GM12875 (cell line): ENCODE measurements around the gene RPL36.
"Not testable (repeated sequence)": the region's sequence is repeated elsewhere in the genome, so short reads cannot be mapped to it uniquely, and the experiment has no call there.

Experiments used
- H3K4me3 ChIP-seq: one replicate; pipeline ENCODE4 v1.5.1; 2011; ENCODE audit warnings: low read depth, low read length, control low read depth
- TF ChIP-seq, protein P1 (sequence below): IDR thresholded peaks from 2 replicates; pipeline ENCODE4 v1.5.1; 2011; ENCODE audit warnings: low read depth, mild to moderate bottlenecking, control low read depth, inconsistent platforms, low read length, moderate library complexity, borderline replicate concordance; ENCODE audit not compliant: insufficient read depth

Gene RPL36

DNA sequence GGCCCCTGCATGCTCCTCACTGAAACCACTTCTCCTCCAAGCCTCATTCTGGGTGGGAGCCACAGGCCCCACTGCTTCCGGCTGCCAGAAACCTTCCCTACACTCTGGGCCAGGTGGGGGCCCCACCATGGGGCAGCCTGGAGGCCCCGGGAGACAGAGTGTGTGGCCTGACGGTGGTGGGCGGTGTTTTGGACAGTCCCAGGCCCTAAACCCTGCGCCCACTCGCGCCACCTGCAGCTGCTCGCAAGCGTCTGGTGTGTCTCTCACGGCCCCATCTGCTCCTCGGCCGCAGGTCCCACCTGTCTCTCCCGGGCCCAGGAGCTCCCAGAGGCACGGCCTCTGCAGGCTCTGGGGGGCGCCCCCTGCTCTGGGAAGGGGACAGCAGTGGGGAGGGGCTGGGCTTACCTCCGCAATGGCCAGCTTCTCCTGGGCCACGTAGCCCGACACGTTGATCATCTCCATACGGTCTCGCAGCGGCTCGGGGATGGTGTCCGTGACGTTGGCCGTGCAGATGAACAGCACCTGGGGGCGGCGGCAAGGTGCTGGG is 5.6 kb downstream of the RPL36 start:
- TF ChIP-seq, protein P1, sequence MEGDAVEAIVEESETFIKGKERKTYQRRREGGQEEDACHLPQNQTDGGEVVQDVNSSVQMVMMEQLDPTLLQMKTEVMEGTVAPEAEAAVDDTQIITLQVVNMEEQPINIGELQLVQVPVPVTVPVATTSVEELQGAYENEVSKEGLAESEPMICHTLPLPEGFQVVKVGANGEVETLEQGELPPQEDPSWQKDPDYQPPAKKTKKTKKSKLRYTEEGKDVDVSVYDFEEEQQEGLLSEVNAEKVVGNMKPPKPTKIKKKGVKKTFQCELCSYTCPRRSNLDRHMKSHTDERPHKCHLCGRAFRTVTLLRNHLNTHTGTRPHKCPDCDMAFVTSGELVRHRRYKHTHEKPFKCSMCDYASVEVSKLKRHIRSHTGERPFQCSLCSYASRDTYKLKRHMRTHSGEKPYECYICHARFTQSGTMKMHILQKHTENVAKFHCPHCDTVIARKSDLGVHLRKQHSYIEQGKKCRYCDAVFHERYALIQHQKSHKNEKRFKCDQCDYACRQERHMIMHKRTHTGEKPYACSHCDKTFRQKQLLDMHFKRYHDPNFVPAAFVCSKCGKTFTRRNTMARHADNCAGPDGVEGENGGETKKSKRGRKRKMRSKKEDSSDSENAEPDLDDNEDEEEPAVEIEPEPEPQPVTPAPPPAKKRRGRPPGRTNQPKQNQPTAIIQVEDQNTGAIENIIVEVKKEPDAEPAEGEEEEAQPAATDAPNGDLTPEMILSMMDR, result no peak
- H3K4me3 ChIP-seq, result no peak overlapping the region

DNA sequence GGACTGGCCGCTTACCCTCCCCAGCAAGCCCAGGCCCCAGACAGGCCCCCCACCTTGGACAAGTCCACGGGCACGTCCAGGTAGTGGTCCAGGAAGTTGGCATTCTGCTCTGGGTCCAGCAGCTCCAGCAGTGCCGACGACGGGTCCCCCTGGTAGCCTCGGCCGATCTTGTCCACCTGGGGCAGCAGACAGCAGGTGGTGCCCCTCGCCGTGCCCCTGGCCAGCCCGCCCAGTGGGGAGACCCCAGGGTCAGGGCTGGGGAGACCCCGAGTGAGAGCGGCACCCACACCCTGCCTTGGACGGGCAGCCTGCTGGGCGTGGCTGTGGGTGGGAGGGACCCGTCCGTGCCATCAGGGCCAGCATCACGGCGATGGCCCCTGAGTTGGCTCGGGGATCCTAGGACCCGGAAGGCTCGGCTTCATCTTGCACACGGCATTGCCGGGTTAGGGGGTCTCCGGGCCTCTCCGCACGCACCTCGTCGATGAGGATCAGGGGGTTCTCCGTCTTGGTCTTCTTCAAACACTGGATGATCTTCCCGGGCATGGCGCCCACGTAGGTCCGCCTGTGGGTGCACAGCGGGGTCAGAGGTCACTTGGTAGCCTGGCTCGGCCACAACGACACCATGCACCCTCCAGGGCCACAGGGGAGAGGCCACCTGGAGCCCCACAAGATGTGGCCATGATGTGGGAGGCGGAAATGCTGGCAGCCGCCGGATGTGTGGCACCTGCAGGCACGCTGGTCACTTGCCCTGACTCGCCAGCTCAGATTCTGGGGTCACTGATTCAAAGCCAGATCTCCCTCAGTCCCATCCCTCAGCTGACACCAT is 6.3 kb downstream of the RPL36 start:
- TF ChIP-seq, protein P1, result no peak

DNA sequence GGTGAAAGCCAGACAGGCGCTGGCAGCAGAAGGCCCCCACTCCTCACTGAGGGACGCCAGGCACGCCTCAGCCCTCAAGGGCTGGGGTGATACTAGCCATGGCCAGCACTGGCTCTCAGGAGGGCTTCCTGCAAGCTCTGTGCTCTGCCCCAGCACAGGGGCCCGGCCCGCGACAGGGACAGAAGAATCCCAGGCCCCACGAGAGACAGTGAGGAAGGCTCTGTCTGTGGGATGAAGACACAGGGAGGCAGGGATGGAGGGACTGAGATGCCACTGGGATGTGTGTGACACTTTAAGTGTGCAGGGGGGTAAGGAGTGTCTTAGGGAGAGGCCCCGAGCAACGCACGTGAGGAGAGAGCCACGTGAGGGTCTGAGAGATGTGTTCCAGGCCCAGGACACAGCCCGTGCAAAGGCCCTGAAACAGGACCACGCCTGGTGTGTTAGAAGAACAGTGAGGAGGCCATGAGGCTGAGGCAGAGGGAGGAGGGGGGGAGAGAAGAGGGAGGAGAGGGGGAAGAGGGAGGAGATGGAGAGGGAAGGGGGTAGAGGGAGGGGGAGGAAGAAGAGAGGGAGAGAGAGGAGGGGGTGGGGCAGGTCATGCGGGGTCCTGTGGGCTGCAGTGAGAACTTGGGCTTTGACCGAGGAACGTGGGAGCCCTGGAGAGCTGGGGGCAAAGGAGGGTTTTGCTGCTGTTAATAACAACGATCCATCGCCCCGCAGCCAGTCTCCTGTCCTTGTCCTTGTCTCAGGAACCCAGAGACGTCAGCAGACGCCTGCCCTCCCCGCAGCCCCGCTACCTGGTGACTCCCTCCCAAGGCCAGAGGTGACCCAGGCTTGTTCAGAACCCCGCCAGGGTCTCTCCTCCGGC is 7.2 kb downstream of the RPL36 start:
- no peak overlapping the region for H3K4me3 ChIP-seq
- TF ChIP-seq, protein P1, result no peak

More for the DNA sequence above, 6.3 kb downstream of the RPL36 start:
- no peak overlapping the region for H3K4me3 ChIP-seq

DNA sequence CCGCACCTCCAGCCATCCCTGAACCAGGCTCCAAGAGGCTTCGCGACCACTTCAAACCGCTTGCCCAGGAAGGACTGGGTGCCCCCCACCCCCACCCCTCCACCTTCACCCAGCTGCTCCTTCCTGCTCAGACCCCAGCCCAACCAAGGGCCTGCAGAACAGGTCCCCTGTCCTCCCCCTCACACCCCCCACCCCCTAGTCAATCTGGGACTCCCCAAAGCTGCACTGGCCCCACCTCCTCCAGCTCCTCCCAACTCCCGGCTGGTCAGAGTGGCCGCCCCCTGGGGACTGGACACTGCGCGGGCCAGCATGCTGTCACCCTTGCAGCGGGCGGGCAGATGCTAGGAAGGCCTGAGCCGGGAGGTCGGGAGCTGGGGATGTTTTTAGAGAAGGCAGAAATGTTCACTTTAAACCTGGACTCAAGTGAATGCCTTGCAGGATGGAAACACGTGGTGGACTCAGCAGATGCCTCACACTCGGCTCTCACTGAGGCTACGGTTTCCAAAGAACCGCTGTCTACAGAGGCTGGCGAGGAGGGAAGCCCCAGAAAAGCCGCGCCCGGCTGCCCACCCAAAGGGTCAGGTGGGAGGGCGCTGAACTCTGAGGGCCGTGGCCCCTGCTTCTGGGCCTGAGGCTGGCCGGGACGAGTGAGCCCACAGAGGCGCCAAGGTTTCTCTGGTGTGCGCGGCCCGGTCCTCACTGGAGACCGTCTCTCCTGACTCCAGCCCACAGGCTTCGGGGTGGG is 8.0 kb downstream of the RPL36 start:
- TF ChIP-seq, protein P1, result no peak
- no peak overlapping the region for H3K4me3 ChIP-seq

DNA sequence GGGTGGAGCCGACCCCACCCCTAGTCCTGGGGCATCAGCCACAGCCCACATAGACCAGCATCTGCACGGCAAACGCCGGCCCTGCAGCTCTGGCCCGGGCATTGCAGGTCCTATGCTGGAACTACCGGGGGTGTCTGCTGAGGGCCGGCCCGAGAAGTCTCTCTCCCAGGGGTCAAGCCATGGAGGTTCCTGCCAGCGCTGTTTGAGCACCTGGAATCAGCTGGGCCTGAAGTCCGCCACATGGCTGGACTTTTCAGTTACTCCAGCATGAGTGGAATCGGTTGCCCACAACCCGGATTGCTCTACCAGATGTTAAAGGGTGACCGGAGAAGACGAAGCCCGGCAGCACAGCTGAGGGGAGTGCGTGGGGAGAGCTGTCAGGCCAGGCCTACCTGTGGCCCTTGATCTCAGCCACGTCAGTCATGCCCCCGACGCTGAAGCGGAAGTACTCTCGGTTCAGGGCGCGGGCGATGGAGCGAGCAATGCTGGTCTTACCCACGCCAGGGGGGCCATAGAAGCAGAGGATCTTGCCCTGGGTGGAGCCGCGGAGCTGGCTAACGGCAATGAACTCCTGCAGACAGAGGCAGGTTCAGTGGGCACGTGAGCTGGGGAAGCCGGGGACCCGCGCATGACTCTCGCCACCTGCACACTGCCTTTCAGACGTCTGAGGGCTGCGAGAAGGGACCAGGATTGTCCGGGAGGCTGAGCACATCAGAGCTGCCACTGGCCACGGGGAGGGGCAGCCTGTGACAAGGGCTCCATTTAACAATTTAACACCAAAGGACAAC is 8.7 kb downstream of the RPL36 start:
- H3K4me3 ChIP-seq, result no peak overlapping the region
- TF ChIP-seq, protein P1, result no peak

DNA sequence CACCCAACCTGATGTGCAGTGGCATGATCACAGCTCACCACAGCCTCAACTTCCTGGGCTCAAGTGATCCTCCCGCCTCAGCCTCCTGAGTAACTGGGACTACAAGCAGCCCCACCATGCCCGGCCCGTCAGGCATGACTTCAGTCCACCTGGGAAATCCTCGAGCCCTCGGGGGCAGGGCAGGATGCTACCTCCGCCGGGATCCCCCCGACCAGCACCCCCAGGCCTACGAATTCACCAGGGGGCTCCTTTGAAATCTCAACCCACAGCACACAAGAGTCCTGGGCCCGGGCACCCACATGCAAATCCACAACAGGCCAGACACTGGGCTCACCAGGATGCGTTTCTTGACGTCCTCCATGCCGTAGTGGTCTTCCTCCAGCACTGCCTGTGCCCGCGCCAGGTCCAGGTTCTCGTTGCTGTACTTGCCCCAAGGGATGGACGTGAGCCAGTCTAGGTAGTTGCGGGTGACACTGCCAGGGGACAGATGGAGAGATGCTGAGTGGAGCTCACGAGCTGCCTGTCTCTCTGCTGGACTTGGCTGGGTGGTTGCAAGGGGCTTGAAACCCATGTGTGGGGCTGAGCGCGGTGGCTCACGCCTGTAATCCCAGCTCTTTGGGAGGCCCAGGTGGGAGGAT is 10.5 kb downstream of the RPL36 start:
- TF ChIP-seq, protein P1, result no peak
- H3K4me3 ChIP-seq, result no peak overlapping the region

DNA sequence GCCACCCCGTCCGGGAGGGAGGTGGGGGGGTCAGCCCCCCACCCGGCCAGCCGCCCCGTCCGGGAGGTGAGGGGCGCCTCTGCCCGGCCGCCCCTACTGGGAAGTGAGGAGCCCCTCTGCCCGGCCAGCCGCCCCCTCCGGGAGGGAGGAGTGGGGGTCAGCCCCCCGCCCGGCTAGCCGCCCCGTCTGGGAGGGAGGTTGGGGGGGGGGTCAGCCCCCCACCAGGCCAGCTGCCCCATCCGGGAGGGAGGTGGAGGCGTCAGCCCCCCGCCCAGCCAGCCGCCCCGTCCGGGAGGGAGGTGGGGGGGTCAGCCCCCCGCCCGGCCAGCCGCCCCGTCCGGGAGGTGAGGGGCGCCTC is 11.9 kb downstream of the RPL36 start:
- H3K4me3 ChIP-seq, result not testable (repeated sequence)
